HG02852 (cell line): ENCODE data around the gene HYDIN.

Experiments used
- ATAC-seq: cut with Tn5 transposase; IDR thresholded peaks from one replicate; pipeline ENCODE4 v1.9.1; 2021; ENCODE audit warnings: mild to moderate bottlenecking, moderate library complexity; ENCODE audit not compliant: unreplicated experiment

Gene HYDIN

GRCh38 chr16:70769131-70769530 is 461.4 kb downstream of the HYDIN start:
- no peak for ATAC-seq

GRCh38 chr16:70768203-70768580 is 462.3 kb downstream of the HYDIN start:
- no peak for ATAC-seq

GRCh38 chr16:70767377-70768202 is 462.9 kb downstream of the HYDIN start:
- ATAC-seq = no peak

DNA sequence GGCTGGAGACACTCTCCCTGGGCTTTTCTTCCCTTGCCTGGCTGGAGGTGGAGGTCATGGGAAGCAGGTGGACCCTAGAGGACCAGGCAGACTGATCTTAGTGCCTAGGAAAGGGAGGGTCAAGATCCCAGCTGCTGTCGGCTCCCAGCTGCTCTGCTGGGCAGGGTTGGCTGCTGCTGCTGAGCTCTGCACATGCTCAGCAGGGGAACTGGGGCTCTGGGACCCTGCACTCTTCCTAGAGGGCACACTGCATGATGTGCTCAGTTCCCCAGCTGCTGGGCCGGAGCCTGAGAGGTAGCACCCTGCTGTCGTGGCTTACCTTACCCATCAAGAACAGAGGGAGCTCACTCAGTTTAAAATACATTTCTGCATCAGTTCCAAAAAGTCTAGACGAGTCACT is 463.9 kb downstream of the HYDIN start:
- ATAC-seq = no peak

DNA sequence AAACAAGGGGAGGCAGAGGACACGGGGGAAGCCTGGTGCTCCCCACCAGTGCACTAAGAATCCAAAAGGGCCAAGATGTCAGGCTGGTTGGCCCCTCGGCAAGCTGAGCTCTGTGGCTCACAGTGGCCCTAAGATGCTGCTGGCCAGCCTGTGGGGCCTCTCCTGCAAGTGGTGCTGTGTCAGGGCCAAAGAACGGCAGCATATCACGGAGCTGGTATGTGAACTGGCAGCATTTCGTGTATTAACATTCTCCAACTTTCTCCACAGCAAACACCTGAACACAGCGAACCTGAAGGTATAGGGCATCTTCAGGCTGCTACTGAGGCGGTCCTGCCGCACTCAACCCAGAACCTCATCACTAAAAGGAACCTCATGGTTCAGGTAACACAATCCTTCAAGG is 464.3 kb downstream of the HYDIN start:
- no peak for ATAC-seq

- no peak for ATAC-seq
These were observed 465.0 kb downstream of the HYDIN start for GRCh38 chr16:70765491-70765890.

DNA sequence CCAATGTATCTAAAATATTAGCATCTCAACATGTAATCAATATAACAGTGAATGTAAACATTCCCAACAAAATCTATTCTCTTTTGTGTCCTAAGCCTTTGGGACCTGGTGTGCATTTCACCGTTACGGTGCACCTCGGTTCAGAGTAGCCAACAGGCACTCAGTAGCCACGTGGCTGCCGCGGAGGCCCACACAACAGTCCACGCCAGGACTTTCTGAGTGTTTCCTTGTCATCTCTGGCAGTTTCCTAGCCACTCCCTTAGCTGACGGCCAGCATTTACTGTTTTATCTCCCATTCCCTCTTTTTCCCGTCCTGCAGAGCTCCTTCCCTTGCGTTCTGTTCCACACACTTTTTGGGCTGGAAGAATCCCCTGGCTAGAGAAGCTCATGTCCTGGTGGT is 465.9 kb downstream of the HYDIN start:
- no peak for ATAC-seq

DNA sequence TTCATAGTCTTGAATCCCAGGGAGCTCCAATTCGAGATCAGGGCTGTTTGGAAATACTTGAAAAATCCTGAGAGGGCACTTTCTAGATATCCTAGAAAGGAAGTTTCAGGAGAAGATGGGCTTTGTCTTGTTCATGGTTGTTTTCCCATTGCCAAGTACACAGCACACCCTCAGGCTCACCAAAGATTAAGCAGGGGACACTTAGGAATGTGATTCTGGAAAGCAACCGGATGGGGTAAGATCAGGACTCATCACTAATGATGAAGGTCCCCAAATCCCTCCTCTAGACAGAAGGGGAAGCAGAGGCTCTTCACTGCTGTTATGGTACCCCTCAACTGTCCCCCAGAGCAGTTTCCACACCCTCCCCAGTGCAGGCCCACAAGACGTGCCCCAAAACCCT is 470.3 kb downstream of the HYDIN start:
- ATAC-seq = no peak

DNA sequence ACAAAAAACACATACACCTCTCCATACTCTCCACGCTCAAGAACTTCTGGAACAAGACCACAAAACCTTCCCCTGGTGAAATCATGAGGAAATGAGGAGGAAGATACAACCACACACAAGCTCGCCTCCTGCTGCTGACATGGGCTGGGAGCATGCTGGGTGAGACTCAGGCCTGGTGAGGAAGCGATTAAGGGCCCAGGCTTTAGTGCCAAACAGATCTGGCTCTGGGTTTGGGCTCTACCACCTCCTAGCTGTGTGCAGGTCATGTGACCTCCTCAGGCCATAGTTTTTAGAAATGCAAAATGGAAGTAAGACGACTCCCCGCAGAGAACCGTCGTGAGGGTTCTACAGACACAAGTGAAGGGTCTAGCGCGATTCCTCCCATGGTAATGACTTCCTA is 470.9 kb downstream of the HYDIN start:
- no peak for ATAC-seq

- no peak for ATAC-seq
These were observed 471.7 kb downstream of the HYDIN start for GRCh38 chr16:70758786-70759185.
